ENCODE data around the gene BRCC3.

DNA sequence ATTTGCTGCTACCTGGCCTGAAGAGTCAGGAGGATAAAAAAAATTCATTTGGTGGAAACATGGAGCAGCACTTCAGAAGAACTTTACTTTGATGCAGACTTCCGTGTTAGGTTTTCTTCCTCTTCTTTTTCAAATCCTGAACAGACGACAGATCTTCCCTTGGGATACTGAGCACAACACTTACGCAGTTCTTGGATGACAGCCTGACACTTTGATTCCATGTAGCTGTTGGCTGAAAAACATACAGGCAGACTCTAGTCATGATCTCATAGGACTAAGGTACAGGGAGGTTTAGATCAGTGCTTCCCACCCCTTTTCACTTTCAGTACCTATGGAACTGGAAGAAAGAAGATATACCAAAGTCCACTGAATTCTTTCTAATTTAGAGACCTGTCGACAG lies 9.5 kb upstream of the BRCC3 start:
- TF ChIP-seq, protein P1, sequence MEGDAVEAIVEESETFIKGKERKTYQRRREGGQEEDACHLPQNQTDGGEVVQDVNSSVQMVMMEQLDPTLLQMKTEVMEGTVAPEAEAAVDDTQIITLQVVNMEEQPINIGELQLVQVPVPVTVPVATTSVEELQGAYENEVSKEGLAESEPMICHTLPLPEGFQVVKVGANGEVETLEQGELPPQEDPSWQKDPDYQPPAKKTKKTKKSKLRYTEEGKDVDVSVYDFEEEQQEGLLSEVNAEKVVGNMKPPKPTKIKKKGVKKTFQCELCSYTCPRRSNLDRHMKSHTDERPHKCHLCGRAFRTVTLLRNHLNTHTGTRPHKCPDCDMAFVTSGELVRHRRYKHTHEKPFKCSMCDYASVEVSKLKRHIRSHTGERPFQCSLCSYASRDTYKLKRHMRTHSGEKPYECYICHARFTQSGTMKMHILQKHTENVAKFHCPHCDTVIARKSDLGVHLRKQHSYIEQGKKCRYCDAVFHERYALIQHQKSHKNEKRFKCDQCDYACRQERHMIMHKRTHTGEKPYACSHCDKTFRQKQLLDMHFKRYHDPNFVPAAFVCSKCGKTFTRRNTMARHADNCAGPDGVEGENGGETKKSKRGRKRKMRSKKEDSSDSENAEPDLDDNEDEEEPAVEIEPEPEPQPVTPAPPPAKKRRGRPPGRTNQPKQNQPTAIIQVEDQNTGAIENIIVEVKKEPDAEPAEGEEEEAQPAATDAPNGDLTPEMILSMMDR (IDR thresholded peaks at IDR 0.05), result no peak
- no peak for TF ChIP-seq POLR2AphosphoS5 (IDR thresholded peaks at IDR 0.05)
